ENCODE data around the gene PAXX.

Gene PAXX

GRCh38 chr9:137017791-137018497, 25.7 kb downstream of the PAXX start:
- H3K27ac ChIP-seq (ENCODE audit: low read depth, low read length): no peak overlapping the region
- H3K9ac ChIP-seq (ENCODE audit: low read depth in 1 of 2, low read length in 2 of 2): no peak overlapping the region
- H3K9me3 ChIP-seq (ENCODE audit: control insufficient read depth in 1 of 2, low read length in 2 of 2): no peaks in the 10 kb centered on the region
- no peak overlapping the region for H3K4me3 ChIP-seq (ENCODE audit: low read depth in 1 of 2, low read length in 2 of 2)
- peaks cover 4 to 17% of the 10 kb centered on the region in 2 donors for H3K4me1 ChIP-seq (ENCODE audit: control insufficient read depth in 1 of 2, insufficient read depth in 2 of 2, low read length in 2 of 2)
- H3K36me3 ChIP-seq (ENCODE audit: control insufficient read depth in 1 of 2, insufficient read depth in 2 of 2, low read length in 2 of 2): peaks cover 2 to 8% of the 10 kb centered on the region in 2 donors
- no peaks in the 10 kb centered on the region for H3K27me3 ChIP-seq (ENCODE audit: control insufficient read depth in 1 of 2, insufficient read depth in 2 of 2, low read length in 2 of 2)

- Histone ChIP-seq H3K9me3 (ENCODE audit: control insufficient read depth in 1 of 2, low read length in 2 of 2) (no peaks in the 10 kb centered on the region), H3K4me1 (ENCODE audit: control insufficient read depth in 1 of 2, insufficient read depth in 2 of 2, low read length in 2 of 2) (peaks cover 8 to 23% of the 10 kb centered on the region in 2 donors), H3K4me3 (ENCODE audit: low read depth in 1 of 2, low read length in 2 of 2) (no peak overlapping the region), H3K36me3 (ENCODE audit: control insufficient read depth in 1 of 2, insufficient read depth in 2 of 2, low read length in 2 of 2) (peaks cover 2 to 8% of the 10 kb centered on the region in 2 donors), H3K27me3 (ENCODE audit: control insufficient read depth in 1 of 2, insufficient read depth in 2 of 2, low read length in 2 of 2) (no peaks in the 10 kb centered on the region), H3K9ac (ENCODE audit: low read depth in 1 of 2, low read length in 2 of 2) (no peak overlapping the region), H3K27ac (ENCODE audit: low read depth, low read length) (no peak overlapping the region)
Observed at GRCh38 chr9:137018761-137019559, 26.7 kb downstream of the PAXX start.

- Histone ChIP-seq H3K36me3 (ENCODE audit: control insufficient read depth in 1 of 2, insufficient read depth in 2 of 2, low read length in 2 of 2) (peaks cover under 1 to 8% of the 10 kb centered on the region in 2 donors), H3K27me3 (ENCODE audit: control insufficient read depth in 1 of 2, insufficient read depth in 2 of 2, low read length in 2 of 2) (no peaks in the 10 kb centered on the region), H3K27ac (ENCODE audit: low read depth, low read length) (no peak overlapping the region), H3K9ac (ENCODE audit: low read depth in 1 of 2, low read length in 2 of 2) (no peak overlapping the region), H3K4me3 (ENCODE audit: low read depth in 1 of 2, low read length in 2 of 2) (no peak overlapping the region), H3K4me1 (ENCODE audit: control insufficient read depth in 1 of 2, insufficient read depth in 2 of 2, low read length in 2 of 2) (peaks cover 8 to 23% of the 10 kb centered on the region in 2 donors), H3K9me3 (ENCODE audit: control insufficient read depth in 1 of 2, low read length in 2 of 2) (no peaks in the 10 kb centered on the region)
Observed at GRCh38 chr9:137019891-137020683, 27.9 kb downstream of the PAXX start.

GRCh38 chr9:137020771-137021567, 28.7 kb downstream of the PAXX start:
- no peak overlapping the region for H3K27ac ChIP-seq (ENCODE audit: low read depth, low read length)
- H3K9me3 ChIP-seq (ENCODE audit: control insufficient read depth in 1 of 2, low read length in 2 of 2): no peaks in the 10 kb centered on the region
- H3K36me3 ChIP-seq (ENCODE audit: control insufficient read depth in 1 of 2, insufficient read depth in 2 of 2, low read length in 2 of 2): peaks cover 0 to 8% of the 10 kb centered on the region in 2 donors
- H3K4me1 ChIP-seq (ENCODE audit: control insufficient read depth in 1 of 2, insufficient read depth in 2 of 2, low read length in 2 of 2): peaks cover 15 to 30% of the 10 kb centered on the region in 2 donors
- no peaks in the 10 kb centered on the region for H3K27me3 ChIP-seq (ENCODE audit: control insufficient read depth in 1 of 2, insufficient read depth in 2 of 2, low read length in 2 of 2)
- peak overlapping the region; percentile 16 to 22 for H3K4me3 ChIP-seq (ENCODE audit: low read depth in 1 of 2, low read length in 2 of 2)
- H3K9ac ChIP-seq (ENCODE audit: low read depth in 1 of 2, low read length in 2 of 2): no peak overlapping the region

GRCh38 chr9:137021568-137021978, 29.4 kb downstream of the PAXX start:
- no peak overlapping the region for H3K9ac ChIP-seq (ENCODE audit: low read depth in 1 of 2, low read length in 2 of 2)
- peaks cover 0 to 8% of the 10 kb centered on the region in 2 donors for H3K36me3 ChIP-seq (ENCODE audit: control insufficient read depth in 1 of 2, insufficient read depth in 2 of 2, low read length in 2 of 2)
- H3K4me3 ChIP-seq (ENCODE audit: low read depth in 1 of 2, low read length in 2 of 2): peak overlapping the region; percentile 16 to 22
- H3K4me1 ChIP-seq (ENCODE audit: control insufficient read depth in 1 of 2, insufficient read depth in 2 of 2, low read length in 2 of 2): peaks cover 19 to 36% of the 10 kb centered on the region in 2 donors
- H3K27me3 ChIP-seq (ENCODE audit: control insufficient read depth in 1 of 2, insufficient read depth in 2 of 2, low read length in 2 of 2): no peaks in the 10 kb centered on the region
- peak overlapping the region; percentile 10 for H3K27ac ChIP-seq (ENCODE audit: low read depth, low read length)
- no peaks in the 10 kb centered on the region for H3K9me3 ChIP-seq (ENCODE audit: control insufficient read depth in 1 of 2, low read length in 2 of 2)

- H3K9ac ChIP-seq (ENCODE audit: low read depth in 1 of 2, low read length in 2 of 2): peak overlapping the region; percentile 16 to 51
- no peaks in the 10 kb centered on the region for H3K27me3 ChIP-seq (ENCODE audit: control insufficient read depth in 1 of 2, insufficient read depth in 2 of 2, low read length in 2 of 2)
- H3K4me1 ChIP-seq (ENCODE audit: control insufficient read depth in 1 of 2, insufficient read depth in 2 of 2, low read length in 2 of 2): peaks cover 24 to 41% of the 10 kb centered on the region in 2 donors
- no peaks in the 10 kb centered on the region for H3K9me3 ChIP-seq (ENCODE audit: control insufficient read depth in 1 of 2, low read length in 2 of 2)
- peak overlapping the region in 1 of 2 donors; percentile 22 for H3K4me3 ChIP-seq (ENCODE audit: low read depth in 1 of 2, low read length in 2 of 2)
- H3K27ac ChIP-seq (ENCODE audit: low read depth, low read length): peak overlapping the region; percentile 61
- H3K36me3 ChIP-seq (ENCODE audit: control insufficient read depth in 1 of 2, insufficient read depth in 2 of 2, low read length in 2 of 2): peaks cover 0 to 3% of the 10 kb centered on the region in 2 donors
Observed at GRCh38 chr9:137021979-137022661, 29.9 kb downstream of the PAXX start.

- H3K27me3 ChIP-seq (ENCODE audit: control insufficient read depth in 1 of 2, insufficient read depth in 2 of 2, low read length in 2 of 2): no peaks in the 10 kb centered on the region
- H3K4me1 ChIP-seq (ENCODE audit: control insufficient read depth in 1 of 2, insufficient read depth in 2 of 2, low read length in 2 of 2): peaks cover 29 to 46% of the 10 kb centered on the region in 2 donors
- no peaks in the 10 kb centered on the region for H3K36me3 ChIP-seq (ENCODE audit: control insufficient read depth in 1 of 2, insufficient read depth in 2 of 2, low read length in 2 of 2)
- peak overlapping the region; percentile 61 for H3K27ac ChIP-seq (ENCODE audit: low read depth, low read length)
- H3K9me3 ChIP-seq (ENCODE audit: control insufficient read depth in 1 of 2, low read length in 2 of 2): no peaks in the 10 kb centered on the region
- H3K9ac ChIP-seq (ENCODE audit: low read depth in 1 of 2, low read length in 2 of 2): peak overlapping the region; percentile 16 to 51
- no peak overlapping the region for H3K4me3 ChIP-seq (ENCODE audit: low read depth in 1 of 2, low read length in 2 of 2)
Observed at GRCh38 chr9:137022662-137023008, 30.4 kb downstream of the PAXX start.

- H3K4me1 ChIP-seq (ENCODE audit: control insufficient read depth in 1 of 2, insufficient read depth in 2 of 2, low read length in 2 of 2): peaks cover 29 to 46% of the 10 kb centered on the region in 2 donors
- no peak overlapping the region for H3K27ac ChIP-seq (ENCODE audit: low read depth, low read length)
- H3K9ac ChIP-seq (ENCODE audit: low read depth in 1 of 2, low read length in 2 of 2): peak overlapping the region in 1 of 2 donors; percentile 38
- no peaks in the 10 kb centered on the region for H3K36me3 ChIP-seq (ENCODE audit: control insufficient read depth in 1 of 2, insufficient read depth in 2 of 2, low read length in 2 of 2)
- no peaks in the 10 kb centered on the region for H3K27me3 ChIP-seq (ENCODE audit: control insufficient read depth in 1 of 2, insufficient read depth in 2 of 2, low read length in 2 of 2)
- no peak overlapping the region for H3K4me3 ChIP-seq (ENCODE audit: low read depth in 1 of 2, low read length in 2 of 2)
- no peaks in the 10 kb centered on the region for H3K9me3 ChIP-seq (ENCODE audit: control insufficient read depth in 1 of 2, low read length in 2 of 2)
Observed at GRCh38 chr9:137023157-137023556, 30.9 kb downstream of the PAXX start.

GRCh38 chr9:137023583-137023991, 31.4 kb downstream of the PAXX start:
- no peak overlapping the region for H3K4me3 ChIP-seq (ENCODE audit: low read depth in 1 of 2, low read length in 2 of 2)
- peaks cover 29 to 49% of the 10 kb centered on the region in 2 donors for H3K4me1 ChIP-seq (ENCODE audit: control insufficient read depth in 1 of 2, insufficient read depth in 2 of 2, low read length in 2 of 2)
- H3K27ac ChIP-seq (ENCODE audit: low read depth, low read length): no peak overlapping the region
- H3K9me3 ChIP-seq (ENCODE audit: control insufficient read depth in 1 of 2, low read length in 2 of 2): no peaks in the 10 kb centered on the region
- no peak overlapping the region for H3K9ac ChIP-seq (ENCODE audit: low read depth in 1 of 2, low read length in 2 of 2)
- H3K36me3 ChIP-seq (ENCODE audit: control insufficient read depth in 1 of 2, insufficient read depth in 2 of 2, low read length in 2 of 2): no peaks in the 10 kb centered on the region
- no peaks in the 10 kb centered on the region for H3K27me3 ChIP-seq (ENCODE audit: control insufficient read depth in 1 of 2, insufficient read depth in 2 of 2, low read length in 2 of 2)
